Sigmoid colon (tissue), 7 donors: ENCODE data around the gene MPC1. TPM values are rescaled to one million over a fixed set of nuclear protein-coding genes. Genes with fewer than 3 reads are reported as not detected.

Experiments used
- DNase-seq: peaks from one replicate; pipeline ENCODE4 v3.0.0-alpha.2; 2019
- H3K27ac ChIP-seq, 4 donors: fragments of 200-600 bp; sonication (generic); one replicate each; pipeline ENCODE4 v1.5.1; 2016 to 2019; ENCODE audit warnings: mild to moderate bottlenecking in 1 of 4
- H3K27me3 ChIP-seq, 3 donors: fragments of 200-600 bp; sonication (generic); one replicate each; pipeline ENCODE4 v1.5.1; 2019; ENCODE audit warnings: mild to moderate bottlenecking in 1 of 3
- H3K36me3 ChIP-seq, 4 donors: fragments of 200-600 bp; sonication (generic); one replicate each; pipeline ENCODE4 v1.5.1; 2016 to 2019
- H3K4me1 ChIP-seq, 4 donors: fragments of 200-600 bp; sonication (generic); one replicate each; pipeline ENCODE4 v1.5.1; 2017 to 2019
- H3K4me3 ChIP-seq, 4 donors: fragments of 200-600 bp; sonication (generic); one replicate each; pipeline ENCODE4 v1.5.1; 2017 to 2019; ENCODE audit warnings: mild to moderate bottlenecking in 2 of 4, moderate library complexity in 1 of 4
- H3K9me3 ChIP-seq, 4 donors: fragments of 200-600 bp in 3 of 4; sonication (generic) in 3 of 4; one replicate each; pipeline versions ENCODE4 v1.5.1 to v1.6.1; 2013 to 2019
- EP300 ChIP-seq, 4 donors: sonication (generic); formaldehyde crosslinking; IDR thresholded peaks; one replicate each; pipeline ENCODE4 v1.6.1; 2017; ENCODE audit warnings: antibody characterized with exemption in 4 of 4
- POLR2A ChIP-seq, 2 donors: fragments of 450-650 bp; IDR thresholded peaks; one replicate each; pipeline ENCODE4 v1.6.1; 2016; ENCODE audit warnings: antibody characterized with exemption in 2 of 2, mild to moderate bottlenecking in 2 of 2, moderate library complexity in 2 of 2
- POLR2AphosphoS5 ChIP-seq, 4 donors: sonication (generic); formaldehyde crosslinking; IDR thresholded peaks; one replicate each; pipeline ENCODE4 v1.6.1; 2017; ENCODE audit warnings: antibody characterized with exemption in 4 of 4
- WGBS, 2 donors: extraction: QIAGEN DNeasy Blood & Tissue Kit; methylation state at CpG; one replicate each; pipeline ENCODE4 v1.1.7; 2013; 5-methylcytosine and 5-hydroxymethylcytosine counted together
- intact Hi-C: fragments of 100-400 bp; cut with DNase I; formaldehyde crosslinking; loops from one replicate; pipeline ENCODE4 v1.15.1; 2023
- polyA plus RNA-seq, 3 donors: library from polyadenylated mRNA; stranded (reverse); fragments of 200-250 nt; gene quantifications; one replicate each; pipeline ENCODE4 v1.2.3, GENCODE V29; 2013
- total RNA-seq, 4 donors: library from RNA; depleted of rRNA; stranded (reverse); fragments of >200 nt; gene quantifications; one replicate each; pipeline ENCODE4 v1.1.0, GENCODE V29; 2016
- TF ChIP-seq, protein P1 (sequence below), 4 experiments: fragments of 450-650 bp in 3 of 4; fragments of 200-600 bp in 1 of 4; IDR thresholded peaks; one replicate each; pipeline ENCODE4 v1.5.1; 2016 to 2019; ENCODE audit warnings: antibody characterized with exemption in 4 of 4, mild to moderate bottlenecking in 3 of 4, moderate library complexity in 2 of 4
- donor health status: healthy with polysubstance abuse.
- donor health status: Bipolar disorder and iron deficiency.
- donor health status: healthy.

MPC1 gene
- total and polyA plus RNA-seq, 7 donors, result 52.9 to 310 (median 82.0) TPM

DNA sequence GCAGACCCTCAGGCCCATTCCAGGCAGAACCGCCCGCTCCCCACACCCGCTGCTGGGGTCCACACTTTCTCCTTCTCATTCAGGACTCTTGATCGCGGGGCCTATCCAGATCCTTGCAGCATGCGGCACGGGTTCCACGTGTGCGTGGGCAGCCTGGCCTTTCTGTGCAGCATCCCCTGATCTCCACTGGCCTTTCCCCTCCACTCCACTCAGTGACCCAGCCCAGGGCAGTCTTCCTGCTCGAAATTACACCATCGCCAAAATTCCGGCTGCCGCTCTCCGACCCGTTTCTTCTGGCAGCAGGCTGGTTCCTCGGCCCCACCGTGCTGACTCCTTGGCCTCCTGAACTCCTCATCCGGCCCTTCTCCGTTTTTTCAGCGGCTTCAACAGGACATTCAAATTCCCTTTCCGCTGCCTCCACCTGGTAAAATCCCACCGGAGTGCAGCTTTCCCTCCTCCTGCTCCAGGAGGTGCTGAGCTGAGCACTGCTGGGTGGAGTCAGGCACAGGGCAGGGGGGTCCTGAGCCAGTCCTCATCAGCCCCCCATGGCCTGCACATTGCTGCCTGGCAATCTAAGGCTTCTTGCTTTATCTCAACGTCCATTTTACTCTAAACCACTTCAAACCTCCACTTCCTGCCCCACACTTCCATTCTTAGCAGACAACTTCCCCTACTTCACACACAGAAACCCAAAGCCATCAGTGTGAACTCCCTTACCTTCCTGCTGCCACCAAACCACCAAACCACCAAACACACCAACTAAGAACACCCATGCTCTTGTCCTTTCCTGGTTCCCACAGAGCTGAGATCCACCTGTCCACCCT lies 49.4 kb downstream of the MPC1 start:
- WGBS, 2 donors, result 84 to 91% methylated on average over 23 of the region's 23 CpGs
- DNase-seq, result no peak
- no peaks in the 10 kb centered on the region for H3K27me3 ChIP-seq
- no peak for TF ChIP-seq EP300 (IDR thresholded peaks at IDR 0.05)
- TF ChIP-seq POLR2A (IDR thresholded peaks at IDR 0.05), result no peak
- TF ChIP-seq, protein P1, sequence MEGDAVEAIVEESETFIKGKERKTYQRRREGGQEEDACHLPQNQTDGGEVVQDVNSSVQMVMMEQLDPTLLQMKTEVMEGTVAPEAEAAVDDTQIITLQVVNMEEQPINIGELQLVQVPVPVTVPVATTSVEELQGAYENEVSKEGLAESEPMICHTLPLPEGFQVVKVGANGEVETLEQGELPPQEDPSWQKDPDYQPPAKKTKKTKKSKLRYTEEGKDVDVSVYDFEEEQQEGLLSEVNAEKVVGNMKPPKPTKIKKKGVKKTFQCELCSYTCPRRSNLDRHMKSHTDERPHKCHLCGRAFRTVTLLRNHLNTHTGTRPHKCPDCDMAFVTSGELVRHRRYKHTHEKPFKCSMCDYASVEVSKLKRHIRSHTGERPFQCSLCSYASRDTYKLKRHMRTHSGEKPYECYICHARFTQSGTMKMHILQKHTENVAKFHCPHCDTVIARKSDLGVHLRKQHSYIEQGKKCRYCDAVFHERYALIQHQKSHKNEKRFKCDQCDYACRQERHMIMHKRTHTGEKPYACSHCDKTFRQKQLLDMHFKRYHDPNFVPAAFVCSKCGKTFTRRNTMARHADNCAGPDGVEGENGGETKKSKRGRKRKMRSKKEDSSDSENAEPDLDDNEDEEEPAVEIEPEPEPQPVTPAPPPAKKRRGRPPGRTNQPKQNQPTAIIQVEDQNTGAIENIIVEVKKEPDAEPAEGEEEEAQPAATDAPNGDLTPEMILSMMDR (IDR thresholded peaks at IDR 0.05), result no peak
- no peak for TF ChIP-seq POLR2AphosphoS5 (IDR thresholded peaks at IDR 0.05)
- intact Hi-C loops, result no loop called here
- no peak overlapping the region for H3K4me3 ChIP-seq
- no peak overlapping the region for H3K27ac ChIP-seq
- peaks cover 0 to 35% (median 0%) of the 10 kb centered on the region in 4 donors for H3K36me3 ChIP-seq
- peaks cover 0 to 37% (median 28%) of the 10 kb centered on the region in 4 donors for H3K4me1 ChIP-seq
- no peaks in the 10 kb centered on the region for H3K9me3 ChIP-seq

DNA sequence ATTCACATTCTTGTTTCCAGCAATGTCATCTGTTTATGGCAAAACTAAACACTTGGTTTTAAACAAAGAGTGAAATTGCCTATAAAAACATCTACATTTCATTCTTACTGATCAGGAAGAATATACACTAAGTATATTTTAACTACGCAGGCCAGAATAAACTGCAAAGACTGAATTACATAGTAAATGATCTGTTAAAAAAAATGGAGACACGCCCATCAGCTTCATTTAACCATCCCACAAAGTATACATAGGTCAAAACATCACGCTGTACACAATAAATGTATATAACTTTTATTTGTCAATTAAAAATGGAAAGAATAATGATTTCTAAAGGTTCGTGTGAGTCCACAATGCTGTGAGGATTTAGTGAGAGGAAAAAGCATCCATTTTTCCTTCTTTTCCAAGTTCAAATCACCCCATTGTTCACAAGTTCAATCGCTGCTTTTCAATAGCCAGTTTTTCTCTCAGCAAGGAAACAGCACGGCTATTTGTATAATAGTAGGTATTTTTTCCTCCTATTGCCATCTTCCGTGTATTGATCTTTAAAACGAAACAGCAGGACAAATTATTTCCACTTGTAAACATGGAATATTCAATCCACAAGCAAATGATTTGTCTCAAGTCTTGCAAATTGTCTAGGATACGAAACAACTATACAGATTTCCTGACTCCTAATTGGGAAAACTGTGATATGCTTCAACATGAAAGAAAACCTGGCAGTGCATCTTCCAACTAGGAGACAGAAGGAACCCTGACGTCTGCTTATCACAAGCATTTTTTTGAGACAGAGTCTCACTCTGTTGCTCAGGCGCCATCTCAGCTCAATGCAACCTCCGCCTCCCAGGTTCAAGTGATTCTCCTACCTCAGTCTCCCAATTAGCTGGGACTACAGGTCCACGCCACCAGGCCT lies 51.0 kb downstream of the MPC1 start:
- 56 to 79% methylated on average over 13 of the region's 13 CpGs for WGBS, 2 donors
- TF ChIP-seq POLR2AphosphoS5 (IDR thresholded peaks at IDR 0.05) (no peak), POLR2A (IDR thresholded peaks at IDR 0.05) (no peak), EP300 (IDR thresholded peaks at IDR 0.05) (no peak)
- TF ChIP-seq, protein P1 (IDR thresholded peaks at IDR 0.05), result no peak
- Histone ChIP-seq H3K27ac (no peak overlapping the region), H3K27me3 (no peaks in the 10 kb centered on the region), H3K4me1 (peaks cover 0 to 36% (median 26%) of the 10 kb centered on the region in 4 donors), H3K36me3 (peaks cover 0 to 41% (median 0%) of the 10 kb centered on the region in 4 donors), H3K4me3 (no peak overlapping the region), H3K9me3 (no peaks in the 10 kb centered on the region)
- no peak for DNase-seq
- intact Hi-C loops, result no loop called here

DNA sequence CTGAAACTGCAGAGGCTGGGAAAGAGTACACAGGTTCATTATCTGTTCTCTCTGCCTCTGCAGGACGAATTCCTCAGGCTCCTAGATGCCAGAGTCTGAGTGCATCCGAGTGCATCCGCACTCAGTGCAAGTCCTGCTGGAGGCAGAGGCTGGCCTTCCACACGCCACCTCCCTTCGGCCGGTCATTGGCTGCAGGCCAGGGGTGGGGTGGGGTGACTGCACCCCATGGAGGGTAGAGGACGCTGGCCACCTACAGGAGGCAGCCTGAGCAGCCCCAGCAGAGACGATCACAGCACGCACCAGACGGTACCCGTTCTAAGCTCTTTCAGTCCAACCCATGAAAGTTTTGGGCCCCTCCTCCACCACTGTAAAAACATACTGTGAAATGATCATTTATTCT lies 52.1 kb downstream of the MPC1 start:
- Histone ChIP-seq H3K4me1 (peaks cover 0 to 33% (median 23%) of the 10 kb centered on the region in 4 donors), H3K9me3 (no peaks in the 10 kb centered on the region), H3K4me3 (no peak overlapping the region), H3K27me3 (no peaks in the 10 kb centered on the region), H3K36me3 (peaks cover 0 to 44% (median 4%) of the 10 kb centered on the region in 4 donors), H3K27ac (peak overlapping the region in 1 of 4 donors; percentile 29)
- WGBS, 2 donors, result 46 to 64% methylated on average over 11 of the region's 11 CpGs
- TF ChIP-seq POLR2AphosphoS5 (IDR thresholded peaks at IDR 0.05) (no peak), EP300 (IDR thresholded peaks at IDR 0.05) (no peak), POLR2A (IDR thresholded peaks at IDR 0.05) (no peak)
- TF ChIP-seq, protein P1 (IDR thresholded peaks at IDR 0.05), result no peak
- intact Hi-C loops, result no loop called here
- DNase-seq, result no peak

DNA sequence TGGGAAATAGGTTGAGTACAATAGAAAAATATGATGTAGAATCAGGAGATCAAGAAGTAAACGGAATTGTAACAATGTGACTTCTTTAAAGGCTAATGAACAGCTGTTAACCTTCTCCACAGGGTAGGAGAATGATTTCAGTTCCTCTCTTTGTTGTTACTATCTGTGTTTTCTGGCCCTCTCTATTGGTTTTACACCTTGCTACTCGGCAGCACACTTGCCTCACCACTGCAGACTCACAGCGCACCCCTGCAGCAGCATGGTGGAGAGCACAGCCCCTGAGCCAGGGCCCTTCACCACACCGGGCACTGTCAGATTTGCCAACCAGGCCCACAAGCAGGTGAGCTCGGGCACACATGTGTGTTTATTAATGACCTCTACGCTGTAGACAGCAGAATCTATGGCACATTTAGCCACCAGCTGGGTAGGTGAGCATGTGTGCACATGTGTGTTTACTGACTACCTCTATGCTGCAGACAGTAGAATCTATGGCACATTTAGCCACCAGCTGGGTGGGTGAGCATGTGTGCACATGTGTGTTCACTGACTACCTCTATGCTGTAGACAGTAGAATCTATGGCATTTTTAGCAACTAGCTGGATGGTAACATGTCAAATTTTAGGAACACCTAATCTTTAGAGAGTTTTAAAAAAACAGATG lies 57.2 kb downstream of the MPC1 start:
- 83 to 91% methylated on average over 6 of the region's 6 CpGs for WGBS, 2 donors
- Histone ChIP-seq H3K27ac (no peak overlapping the region), H3K4me1 (peaks cover 0 to 8% (median 4%) of the 10 kb centered on the region in 4 donors), H3K36me3 (peaks cover 4 to 80% (median 19%) of the 10 kb centered on the region in 4 donors), H3K27me3 (no peaks in the 10 kb centered on the region), H3K4me3 (no peak overlapping the region), H3K9me3 (no peaks in the 10 kb centered on the region)
- DNase-seq, result no peak
- intact Hi-C loops, result no loop called here
- TF ChIP-seq POLR2A (IDR thresholded peaks at IDR 0.05) (no peak), POLR2AphosphoS5 (IDR thresholded peaks at IDR 0.05) (no peak), EP300 (IDR thresholded peaks at IDR 0.05) (no peak)
- TF ChIP-seq, protein P1 (IDR thresholded peaks at IDR 0.05), result no peak
